Panc1 (cell line): ENCODE results near the gene GPSM1. TPM values are rescaled to one million over a fixed set of nuclear protein-coding genes. Genes with fewer than 3 reads are reported as not detected.

Source experiments
- ATAC-seq: fragments of 200-7000 bp; cut with Tn5 transposase; 2 replicates; pipeline ENCODE4 v1.9.1; 2020; ENCODE audit warnings: mild to moderate bottlenecking, moderate library complexity
- BruUV-seq: library from RNA; stranded (reverse); fragments of 400-500 nt; replicated peaks from 2 replicates; lab custom pipeline; 2021; lab: Mats Ljungman, UMichigan
- CTCF ChIA-PET: fragments of 300-600 bp; sonication (Branson Sonifier 250); formaldehyde crosslinking; loops from one replicate; lab custom pipeline; 2022; ENCODE audit warnings: antibody characterized with exemption; lab: Charles Lee
- POLR2A ChIA-PET: fragments of 300-600 bp; sonication (Branson Sonifier 250); formaldehyde crosslinking; loops from one replicate; lab custom pipeline; 2022; ENCODE audit warnings: antibody characterized with exemption; lab: Charles Lee
- DNase-seq: peaks from one replicate; pipeline ENCODE4 v3.0.0-alpha.2; 2010; ENCODE audit warnings: low read depth, low spot score
- H3K27ac ChIP-seq: 2 replicates; pipeline ENCODE4 v1.5.1; 2011; ENCODE audit warnings: mild to moderate bottlenecking, low read length, inconsistent platforms
- H3K27me3 ChIP-seq: fragments of 200-500 bp; sonication (Bioruptor generic); 2 replicates; pipeline ENCODE4 v1.6.0; 2014; ENCODE audit warnings: low read length, inconsistent platforms; ENCODE audit not compliant: control insufficient read depth, insufficient read depth
- H3K36me3 ChIP-seq: fragments of 200-500 bp; sonication (Bioruptor generic); 2 replicates; pipeline ENCODE4 v1.5.1; 2014; ENCODE audit warnings: inconsistent platforms, mild to moderate bottlenecking, low read length, moderate library complexity; ENCODE audit not compliant: control insufficient read depth, insufficient read depth
- H3K4me1 ChIP-seq: 2 replicates; pipeline ENCODE4 v1.5.1; 2011; ENCODE audit warnings: inconsistent platforms, mild to moderate bottlenecking, low read length, moderate library complexity; ENCODE audit not compliant: control insufficient read depth, insufficient read depth
- H3K4me3 ChIP-seq, 2 experiments: 2 replicates each; pipeline ENCODE4 v1.5.1; 2011 to 2012; ENCODE audit warnings: low read depth in 2 of 2, low read length in 2 of 2, mild to moderate bottlenecking in 2 of 2, inconsistent platforms in 1 of 2, moderate library complexity in 1 of 2
- H3K9me3 ChIP-seq: fragments of 200-500 bp; sonication (Bioruptor generic); 2 replicates; pipeline ENCODE4 v1.5.1; 2014; ENCODE audit warnings: low read depth, mild to moderate bottlenecking, inconsistent platforms, low read length, moderate library complexity; ENCODE audit not compliant: control insufficient read depth, insufficient read depth
- CTCF ChIP-seq: fragments of 450-650 bp; IDR thresholded peaks from 2 replicates; pipeline ENCODE4 v1.5.1; 2017; ENCODE audit warnings: mild to moderate bottlenecking
- POLR2AphosphoS5 ChIP-seq: IDR thresholded peaks from 2 replicates; pipeline ENCODE4 v1.6.1; 2012; ENCODE audit warnings: mild to moderate bottlenecking, low read depth, low read length, moderate library complexity
- REST ChIP-seq, 2 experiments: IDR thresholded peaks; 2 replicates each; pipeline ENCODE4 v1.6.1; 2011 to 2012; ENCODE audit warnings: low read depth in 2 of 2, control low read depth in 1 of 2, low read length in 1 of 2, mild to moderate bottlenecking in 1 of 2, moderate library complexity in 1 of 2; ENCODE audit not compliant: insufficient read depth in 1 of 2
- SIN3A ChIP-seq: IDR thresholded peaks from 2 replicates; pipeline ENCODE4 v1.6.1; 2012; ENCODE audit warnings: low read depth, mild to moderate bottlenecking, low read length, moderate library complexity, borderline replicate concordance; ENCODE audit not compliant: insufficient read depth
- TCF7L2 ChIP-seq: IDR thresholded peaks from 2 replicates; pipeline ENCODE4 v1.6.1; 2011; ENCODE audit warnings: mild to moderate bottlenecking, low read depth, low read length, inconsistent platforms
- in situ Hi-C: cut with HindIII; loops from 2 replicates; pipeline ENCODE4 v1.10.0; 2016; ENCODE audit warnings: low sequenced_read_pairs, low pct_unique_long_range_greater_than_20kb
- intact Hi-C: fragments of 100-400 bp; cut with micrococcal nuclease; formaldehyde crosslinking; loops from one replicate; pipeline ENCODE4 v1.10.0; 2022; ENCODE audit not compliant: unreplicated experiment
- total RNA-seq: library from RNA; stranded (reverse); gene quantifications from one replicate; pipeline ENCODE4 v1.2.1, GENCODE V29; 2021; ENCODE audit not compliant: unreplicated experiment

GPSM1 gene
- total RNA-seq, 1 experiment from 2014 or later, result 14.2 TPM

- Histone ChIP-seq H3K4me3 (no peak overlapping the region), H3K27ac (no peak overlapping the region), H3K36me3 (no peaks in the 10 kb centered on the region), H3K4me1 (no peaks in the 10 kb centered on the region; the same call in 1 of the 2 replicates), H3K27me3 (no peaks in the 10 kb centered on the region), H3K9me3 (no peaks in the 10 kb centered on the region)
- ChIA-PET POLR2A (no interaction called here), CTCF (no interaction called here)
- no peak for ATAC-seq
- in situ Hi-C loops (no loop called here), intact Hi-C loops (no loop called here)
- TF ChIP-seq SIN3A, result no peak
- TF ChIP-seq TCF7L2, result no peak
- TF ChIP-seq REST (IDR thresholded peaks at IDR 0.05; ENCODE audit: insufficient read depth in 1 of 2, low read depth in 2 of 2, low read length in 1 of 2), result no peak
- no peak for TF ChIP-seq POLR2AphosphoS5
- no TSS peak for BruUV-seq
- no peak for DNase-seq
Measured at GRCh38 chr9:136336156-136336870, 9.0 kb downstream of the GPSM1 start.

- no peaks in the 10 kb centered on the region for H3K36me3 ChIP-seq
- POLR2A ChIA-PET, result no interaction called here
- in situ Hi-C loops, result no loop called here
Measured at GRCh38 chr9:136336881-136337280, 9.5 kb downstream of the GPSM1 start.

More at GRCh38 chr9:136336881-136337280, 9.5 kb downstream of the GPSM1 start:
- no TSS peak for BruUV-seq
- CTCF ChIA-PET, result no interaction called here
- H3K27ac ChIP-seq, result no peak overlapping the region
- no peak overlapping the region for H3K4me3 ChIP-seq
- intact Hi-C loops, result no loop called here
- ATAC-seq, result no peak
- TF ChIP-seq TCF7L2 (no peak), REST (IDR thresholded peaks at IDR 0.05; ENCODE audit: insufficient read depth in 1 of 2, low read depth in 2 of 2, low read length in 1 of 2) (no peak), CTCF (no peak), POLR2AphosphoS5 (no peak), SIN3A (no peak)
- no peaks in the 10 kb centered on the region for H3K9me3 ChIP-seq
- no peak for DNase-seq
- H3K27me3 ChIP-seq, result no peaks in the 10 kb centered on the region
- no peaks in the 10 kb centered on the region; the same call in 1 of the 2 replicates for H3K4me1 ChIP-seq
